HepG2 (cell line): ENCODE data around the gene METTL26. TPM values are rescaled to one million over a fixed set of nuclear protein-coding genes. Genes with fewer than 3 reads are reported as not detected.

Source experiments
- BRD4 ChIP-seq: sonication (generic); formaldehyde crosslinking; IDR thresholded peaks from 2 replicates; pipeline ENCODE4 v1.4.0; 2020; ENCODE audit warnings: missing genetic modification reagents
- CAMTA2 ChIP-seq: sonication (generic); formaldehyde crosslinking; IDR thresholded peaks from 2 replicates; pipeline ENCODE4 v1.4.0; 2020; ENCODE audit warnings: mild to moderate bottlenecking, missing genetic modification reagents, borderline replicate concordance
- CHCHD3 ChIP-seq: sonication (generic); formaldehyde crosslinking; IDR thresholded peaks from 2 replicates; pipeline ENCODE4 v1.8.0; 2022; ENCODE audit warnings: mild to moderate bottlenecking, missing genetic modification reagents, moderate library complexity
- KLF9 ChIP-seq: IDR thresholded peaks from 2 replicates; pipeline ENCODE4 v1.6.1; 2016; ENCODE audit warnings: low read depth
- MAZ ChIP-seq, 2 experiments: sonication (generic) in 1 of 2; formaldehyde crosslinking in 1 of 2; IDR thresholded peaks; 2 replicates each; pipeline versions ENCODE4 v1.5.0 to v1.6.1; 2012 to 2020; ENCODE audit warnings: low read depth in 2 of 2, mild to moderate bottlenecking in 2 of 2, borderline replicate concordance in 1 of 2, improper control_type of control experiment in 1 of 2, low read length in 1 of 2, missing genetic modification reagents in 1 of 2, moderate library complexity in 1 of 2
- REL ChIP-seq: sonication (generic); formaldehyde crosslinking; conservative IDR thresholded peaks from 2 replicates; pipeline ENCODE4 v1.8.0; 2022; ENCODE audit warnings: mild to moderate bottlenecking, missing genetic modification reagents, moderate library complexity
- RNF2 ChIP-seq: fragments of 450-650 bp; conservative IDR thresholded peaks from 2 replicates; pipeline ENCODE4 v1.6.1; 2016; ENCODE audit warnings: low read depth
- RXRB ChIP-seq: IDR thresholded peaks from 2 replicates; pipeline ENCODE4 v1.6.1; 2016; ENCODE audit warnings: borderline replicate concordance, missing genetic modification reagents, missing compliant biosample characterization
- SETDB1 ChIP-seq: sonication (generic); formaldehyde crosslinking; IDR thresholded peaks from 2 replicates; pipeline ENCODE4 v1.5.1; 2020; ENCODE audit warnings: missing genetic modification reagents, mild to moderate bottlenecking, borderline replicate concordance
- SP4 ChIP-seq: sonication (generic); formaldehyde crosslinking; IDR thresholded peaks from 2 replicates; pipeline ENCODE4 v1.8.1; 2023; ENCODE audit warnings: mild to moderate bottlenecking, missing genetic modification reagents
- SRSF4 ChIP-seq: fragments of 200-400 bp; formaldehyde crosslinking; IDR thresholded peaks from one replicate; pipeline ENCODE4 v1.6.1; 2018; ENCODE audit warnings: mild to moderate bottlenecking, low read depth, low read length, moderate library complexity; ENCODE audit not compliant: poor library complexity, severe bottlenecking
- STAT5B ChIP-seq: sonication (generic); formaldehyde crosslinking; IDR thresholded peaks from 2 replicates; pipeline ENCODE4 v1.4.0; 2020; ENCODE audit warnings: missing genetic modification reagents
- TARDBP ChIP-seq: sonication (generic); formaldehyde crosslinking; IDR thresholded peaks from 2 replicates; pipeline ENCODE4 v1.8.0; 2022; ENCODE audit warnings: mild to moderate bottlenecking, missing genetic modification reagents
- TRIM24 ChIP-seq: sonication (generic); formaldehyde crosslinking; IDR thresholded peaks from 2 replicates; pipeline ENCODE4 v1.8.0; 2022; ENCODE audit warnings: mild to moderate bottlenecking, missing genetic modification reagents
- USF2 ChIP-seq, 2 experiments: sonication (generic) in 1 of 2; formaldehyde crosslinking in 1 of 2; IDR thresholded peaks; 2 replicates each; pipeline versions ENCODE4 v1.5.1 to v1.6.1; 2011 to 2020; ENCODE audit warnings: borderline replicate concordance in 1 of 2, low read depth in 1 of 2, low read length in 1 of 2, mild to moderate bottlenecking in 1 of 2, missing genetic modification reagents in 1 of 2, moderate library complexity in 1 of 2
- ZBTB39 ChIP-seq: sonication (generic); formaldehyde crosslinking; IDR thresholded peaks from 2 replicates; pipeline ENCODE4 v1.5.0; 2020; ENCODE audit warnings: missing genetic modification reagents
- ZBTB42 ChIP-seq: sonication (generic); formaldehyde crosslinking; IDR thresholded peaks from 2 replicates; pipeline ENCODE4 v1.5.0; 2020; ENCODE audit warnings: mild to moderate bottlenecking, missing genetic modification reagents
- ZFP82 ChIP-seq: sonication (generic); formaldehyde crosslinking; IDR thresholded peaks from 2 replicates; pipeline ENCODE4 v1.5.1; 2020; ENCODE audit warnings: mild to moderate bottlenecking, missing genetic modification reagents, borderline replicate concordance
- ZNF225 ChIP-seq: sonication (generic); formaldehyde crosslinking; IDR thresholded peaks from 2 replicates; pipeline ENCODE4 v1.4.0; 2020; ENCODE audit warnings: mild to moderate bottlenecking, missing genetic modification reagents
- ZNF282 ChIP-seq: fragments of 450-650 bp; IDR thresholded peaks from 2 replicates; pipeline ENCODE4 v1.6.1; 2018; ENCODE audit not compliant: partially characterized antibody
- ZNF563 ChIP-seq: sonication (generic); formaldehyde crosslinking; IDR thresholded peaks from 2 replicates; pipeline ENCODE4 v1.8.0; 2022; ENCODE audit warnings: mild to moderate bottlenecking, moderate library complexity, missing genetic modification reagents
- ZNF570 ChIP-seq: sonication (generic); formaldehyde crosslinking; IDR thresholded peaks from 2 replicates; pipeline ENCODE4 v1.4.0; 2020; ENCODE audit warnings: mild to moderate bottlenecking, missing genetic modification reagents, borderline replicate concordance
- ZNF580 ChIP-seq: IDR thresholded peaks from 2 replicates; pipeline ENCODE4 v1.6.1; 2016; ENCODE audit warnings: low read depth, borderline replicate concordance
- ZNF879 ChIP-seq: sonication (generic); formaldehyde crosslinking; IDR thresholded peaks from 2 replicates; pipeline ENCODE4 v1.8.1; 2023; ENCODE audit warnings: missing genetic modification reagents
- ZNF891 ChIP-seq: sonication (generic); formaldehyde crosslinking; IDR thresholded peaks from 2 replicates; pipeline ENCODE4 v1.5.0; 2020; ENCODE audit warnings: mild to moderate bottlenecking, missing genetic modification reagents
- ZSCAN22 ChIP-seq: sonication (generic); formaldehyde crosslinking; IDR thresholded peaks from 2 replicates; pipeline ENCODE4 v1.4.0; 2020; ENCODE audit warnings: mild to moderate bottlenecking, missing genetic modification reagents
- polyA plus RNA-seq, 8 experiments: library from polyadenylated mRNA; depleted of rRNA in 3 of 8; stranded (reverse) in 7 of 8; unstranded in 1 of 8; fragments of >200 nt; fragmentation: Illumina TruSeq in 4 of 8; extraction: Trizol in 4 of 8; gene quantifications; 2 replicates each; pipeline versions ENCODE4 v1.2.1 to v1.2.3, GENCODE V29; 2011 to 2016; ENCODE audit warnings: low read depth in 4 of 8, missing spikeins in 1 of 8, mixed read lengths in 1 of 8; ENCODE audit not compliant: insufficient read depth in 1 of 8
- total RNA-seq, 5 experiments: library from RNA; depleted of rRNA; stranded (reverse); fragments of >200 nt; fragmentation: Illumina TruSeq; extraction: Trizol; gene quantifications; 2 replicates each; pipeline ENCODE4 v1.2.3, GENCODE V29; 2016; ENCODE audit warnings: low read depth in 1 of 5

METTL26 gene
- total and polyA plus RNA-seq, 2 of the 13 experiments (the other 11 are each of a cell fraction or from before 2014, with no cell fraction given): 65.5 to 70.1 TPM

- TF ChIP-seq CHCHD3 (CRISPR knock-in tag): no peak
- 0 out of 2 replicates have a peak, but pooled peaks have one; percentile 54 for TF ChIP-seq BRD4
- no peak for TF ChIP-seq ZSCAN22
- no peak for TF ChIP-seq TARDBP (CRISPR knock-in tag)
- no peak for TF ChIP-seq ZFP82
- TF ChIP-seq ZBTB42 (CRISPR knock-in tag): no peak
- TF ChIP-seq SETDB1 (CRISPR knock-in tag): no peak
- no peak for TF ChIP-seq REL (CRISPR knock-in tag)
- peak; percentile 14; the same call in 1 of the 2 replicates for TF ChIP-seq ZNF563 (CRISPR knock-in tag)
- TF ChIP-seq TRIM24: no peak
- TF ChIP-seq ZNF570 (CRISPR knock-in tag): no peak
- TF ChIP-seq ZBTB39 (CRISPR knock-in tag): no peak
- TF ChIP-seq RXRB: no peak
- no peak for TF ChIP-seq RNF2
- TF ChIP-seq ZNF879 (CRISPR knock-in tag): no peak
- TF ChIP-seq ZNF282: no peak
- no peak for TF ChIP-seq CAMTA2 (CRISPR knock-in tag)
- no peak for TF ChIP-seq ZNF891 (CRISPR knock-in tag)
- peak; percentile 76; the same call in 1 of the 2 replicates for TF ChIP-seq SP4 (CRISPR knock-in tag)
- no peak for TF ChIP-seq ZNF580 (CRISPR knock-in tag)
- no peak for TF ChIP-seq STAT5B (CRISPR knock-in tag)
- no peak for TF ChIP-seq KLF9
- TF ChIP-seq USF2 (IDR thresholded peaks at IDR 0.05; ENCODE audit: low read depth, low read length): no peak
- TF ChIP-seq USF2 (CRISPR knock-in tag; IDR thresholded peaks at IDR 0.05; ENCODE audit: borderline replicate concordance): no peak
- TF ChIP-seq ZNF225: no peak
- TF ChIP-seq SRSF4: no peak
- peak; percentile 41; the same call in 1 of the 2 replicates for TF ChIP-seq MAZ (IDR thresholded peaks at IDR 0.05; ENCODE audit: borderline replicate concordance, low read depth, low read length)
- no peak; the same call in none of the 2 replicates for TF ChIP-seq MAZ (CRISPR knock-in tag; IDR thresholded peaks at IDR 0.05; ENCODE audit: low read depth)
Measured at GRCh38 chr16:679814-680624, 43.9 kb upstream of the METTL26 start, which contains the start of gene STUB1 (continued).
